ENCODE data around the gene ADIPOR1.

- TF ChIP-seq CHD1 (IDR thresholded peaks at IDR 0.05; ENCODE audit: low read depth, low read length): no peak
- TF ChIP-seq, protein P1, sequence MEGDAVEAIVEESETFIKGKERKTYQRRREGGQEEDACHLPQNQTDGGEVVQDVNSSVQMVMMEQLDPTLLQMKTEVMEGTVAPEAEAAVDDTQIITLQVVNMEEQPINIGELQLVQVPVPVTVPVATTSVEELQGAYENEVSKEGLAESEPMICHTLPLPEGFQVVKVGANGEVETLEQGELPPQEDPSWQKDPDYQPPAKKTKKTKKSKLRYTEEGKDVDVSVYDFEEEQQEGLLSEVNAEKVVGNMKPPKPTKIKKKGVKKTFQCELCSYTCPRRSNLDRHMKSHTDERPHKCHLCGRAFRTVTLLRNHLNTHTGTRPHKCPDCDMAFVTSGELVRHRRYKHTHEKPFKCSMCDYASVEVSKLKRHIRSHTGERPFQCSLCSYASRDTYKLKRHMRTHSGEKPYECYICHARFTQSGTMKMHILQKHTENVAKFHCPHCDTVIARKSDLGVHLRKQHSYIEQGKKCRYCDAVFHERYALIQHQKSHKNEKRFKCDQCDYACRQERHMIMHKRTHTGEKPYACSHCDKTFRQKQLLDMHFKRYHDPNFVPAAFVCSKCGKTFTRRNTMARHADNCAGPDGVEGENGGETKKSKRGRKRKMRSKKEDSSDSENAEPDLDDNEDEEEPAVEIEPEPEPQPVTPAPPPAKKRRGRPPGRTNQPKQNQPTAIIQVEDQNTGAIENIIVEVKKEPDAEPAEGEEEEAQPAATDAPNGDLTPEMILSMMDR (conservative IDR thresholded peaks at IDR 0.05; ENCODE audit: low read depth, low read length): no peak
- TF ChIP-seq, protein P2, sequence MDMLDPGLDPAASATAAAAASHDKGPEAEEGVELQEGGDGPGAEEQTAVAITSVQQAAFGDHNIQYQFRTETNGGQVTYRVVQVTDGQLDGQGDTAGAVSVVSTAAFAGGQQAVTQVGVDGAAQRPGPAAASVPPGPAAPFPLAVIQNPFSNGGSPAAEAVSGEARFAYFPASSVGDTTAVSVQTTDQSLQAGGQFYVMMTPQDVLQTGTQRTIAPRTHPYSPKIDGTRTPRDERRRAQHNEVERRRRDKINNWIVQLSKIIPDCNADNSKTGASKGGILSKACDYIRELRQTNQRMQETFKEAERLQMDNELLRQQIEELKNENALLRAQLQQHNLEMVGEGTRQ (IDR thresholded peaks at IDR 0.05; ENCODE audit: low read depth, low read length): no peak
- TF ChIP-seq FOS (IDR thresholded peaks at IDR 0.05; ENCODE audit: low read depth, low read length): no peak
- TF ChIP-seq POLR2A (IDR thresholded peaks at IDR 0.05; ENCODE audit: low read depth, low read length): no peak
These were observed 9.7 kb upstream of the ADIPOR1 start for GRCh38 chr1:202967684-202968281.

All from IMR-90 (cell line).